GM13977 (cell line): ENCODE data around the gene ITIH5.

ENCODE experiments used
- DNase-seq: peaks from one replicate; pipeline ENCODE4 v3.0.0; 2012; ENCODE audit warnings: low spot score
- CTCF ChIP-seq: IDR thresholded peaks from 2 replicates; pipeline ENCODE4 v1.5.1; 2012; ENCODE audit warnings: mild to moderate bottlenecking, control low read depth; ENCODE audit not compliant: insufficient read depth; ENCODE audit errors: extremely low read depth, missing control alignments
- in situ Hi-C: fragments of 300-500 bp; cut with MboI; formaldehyde crosslinking; loops from one replicate; pipeline ENCODE4 v1.12.0; 2022; ENCODE audit warnings: low sequenced_read_pairs, low pct_unique_long_range_greater_than_20kb, mixed read lengths, inconsistent platforms; ENCODE audit not compliant: unreplicated experiment

Gene ITIH5

DNA sequence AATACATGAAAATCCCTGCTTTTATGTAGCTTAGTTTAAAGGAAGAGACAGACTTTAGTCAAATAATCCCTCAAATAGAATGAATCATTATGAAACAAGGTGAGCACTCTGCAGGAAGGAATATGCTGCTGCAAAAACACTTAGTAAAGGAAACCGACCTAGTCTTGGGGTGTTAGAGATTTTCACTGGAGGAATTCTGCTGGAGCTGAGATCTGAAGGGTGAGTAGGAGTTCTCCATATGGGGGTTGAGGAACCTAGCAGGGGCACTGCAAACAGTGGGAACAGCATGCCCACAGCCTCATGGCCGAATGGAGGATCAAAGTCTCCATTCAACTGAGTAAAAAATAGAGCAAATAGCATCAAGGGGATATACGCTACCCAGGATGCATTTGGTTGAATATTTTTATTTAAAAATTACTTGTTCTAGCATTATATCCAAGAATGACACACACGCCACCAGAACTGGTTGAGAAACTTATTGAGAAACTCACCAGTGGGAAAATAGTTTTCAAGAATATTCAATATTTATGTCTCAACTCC lies 39.8 kb upstream of the ITIH5 start:
- no peak for TF ChIP-seq CTCF
- in situ Hi-C loops, result no loop called here
- no peak for DNase-seq

DNA sequence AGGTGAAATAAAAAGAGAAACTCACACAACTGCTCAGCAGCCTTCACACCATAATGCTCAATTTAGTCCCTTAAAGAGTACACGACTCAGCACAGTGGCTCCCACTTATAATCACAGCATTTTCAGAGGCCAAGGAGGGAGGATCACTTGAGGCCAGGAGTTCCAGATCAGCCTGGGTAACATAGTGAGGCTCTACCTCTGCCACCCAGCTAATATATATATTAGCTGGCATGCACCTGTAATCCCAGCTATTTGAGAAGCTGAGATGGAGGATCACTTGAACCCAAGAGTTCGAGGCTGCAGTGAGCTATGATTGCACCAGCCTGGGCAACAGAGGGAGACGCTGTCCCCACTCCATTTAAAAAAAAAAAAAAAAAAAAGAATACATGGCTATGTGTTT lies 38.6 kb upstream of the ITIH5 start:
- in situ Hi-C loops, result no loop called here
- TF ChIP-seq CTCF, result no peak
- DNase-seq, result no peak

GRCh38 chr10:7704071-7705016 lies 37.6 kb upstream of the ITIH5 start:
- in situ Hi-C loops, result no loop called here
- no peak for DNase-seq
- TF ChIP-seq CTCF, result no peak

- TF ChIP-seq CTCF, result no peak
- no peak for DNase-seq
- in situ Hi-C loops, result no loop called here
Measured at GRCh38 chr10:7703140-7703539, 36.4 kb upstream of the ITIH5 start, which contains the start of gene ITIH2. Gene ITIH2 (plus strand): TSS chr10:7703316. CDS start chr10:7703435, 119 bp downstream.

- TF ChIP-seq CTCF, result no peak
- no peak for DNase-seq
- in situ Hi-C loops, result no loop called here
Measured at GRCh38 chr10:7702288-7702812, 35.6 kb upstream of the ITIH5 start.

DNA sequence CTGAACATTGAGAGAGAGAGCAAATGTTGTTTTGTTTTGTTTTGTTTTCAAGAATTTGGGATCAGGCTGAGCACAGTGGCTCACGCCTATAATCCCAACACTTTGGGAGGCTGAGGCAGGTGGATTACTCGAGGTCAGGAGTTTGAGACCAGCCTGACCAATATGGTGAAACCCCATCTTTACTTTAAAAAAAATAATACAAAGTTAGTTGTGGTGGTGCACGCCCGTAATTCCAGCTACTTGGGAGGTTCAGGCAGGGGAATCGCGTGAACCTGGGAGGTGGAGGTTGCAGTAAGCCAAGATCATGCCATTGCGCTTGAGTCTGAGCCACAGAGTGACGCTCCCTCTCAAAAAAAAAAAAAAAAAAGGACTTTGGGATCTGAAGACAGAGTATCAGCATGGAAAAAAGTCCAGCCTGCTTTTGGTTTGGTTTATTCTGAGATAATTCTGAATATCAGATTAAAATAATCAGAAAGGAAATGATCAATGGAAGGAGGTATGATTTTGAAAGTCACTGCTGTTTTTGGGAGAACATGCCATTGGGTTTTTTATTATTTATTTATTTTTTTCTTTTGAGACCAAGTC lies 34.5 kb upstream of the ITIH5 start:
- in situ Hi-C loops, result no loop called here
- no peak for TF ChIP-seq CTCF
- no peak for DNase-seq
